SU-DHL-6 (cell line): ENCODE measurements around the gene CARD9.

Experiments
- H2AFZ ChIP-seq: fragments of 200-600 bp; sonication (generic); 2 replicates; pipeline ENCODE4 v1.6.1; 2014; ENCODE audit warnings: low read depth, mild to moderate bottlenecking, moderate library complexity, mixed read lengths, antibody characterized with exemption, low read length; ENCODE audit not compliant: severe bottlenecking
- H3F3A ChIP-seq: fragments of 200-600 bp; shearing (Covaris generic); 2 replicates; pipeline ENCODE4 v1.6.0; 2016; ENCODE audit warnings: antibody characterized with exemption, mild to moderate bottlenecking; ENCODE audit not compliant: insufficient read depth
- H3K27ac ChIP-seq: fragments of 200-600 bp; sonication (generic); 2 replicates; pipeline ENCODE4 v1.5.1; 2016; ENCODE audit warnings: low read depth, mild to moderate bottlenecking, low read length, moderate library complexity, mixed read lengths
- H3K27me3 ChIP-seq: fragments of 200-600 bp; sonication (generic), shearing (Covaris generic); 2 replicates; pipeline ENCODE4 v1.6.0; 2014; ENCODE audit warnings: mild to moderate bottlenecking, low read length
- H3K36me3 ChIP-seq: fragments of 200-600 bp; sonication (generic); 2 replicates; pipeline ENCODE4 v1.6.1; 2014; ENCODE audit warnings: mild to moderate bottlenecking, low read length, mixed read lengths
- H3K4me2 ChIP-seq: fragments of 300-600, 200-600 bp; shearing (Covaris generic), sonication (generic); 2 replicates; pipeline ENCODE4 v1.6.0; 2014; ENCODE audit warnings: low read length, low read depth, mild to moderate bottlenecking; ENCODE audit not compliant: poor library complexity, severe bottlenecking
- H3K4me3 ChIP-seq: fragments of 200-600 bp; sonication (generic); 2 replicates; pipeline ENCODE4 v1.5.1; 2014; ENCODE audit warnings: antibody characterized with exemption, low read length, mild to moderate bottlenecking, mixed read lengths; ENCODE audit not compliant: insufficient read depth, poor library complexity, severe bottlenecking
- H3K79me2 ChIP-seq: fragments of 200-600 bp; sonication (generic); 2 replicates; pipeline ENCODE4 v1.6.1; 2014; ENCODE audit warnings: mild to moderate bottlenecking, low read length, moderate library complexity; ENCODE audit not compliant: insufficient read depth
- H3K9ac ChIP-seq: fragments of 200-600 bp; sonication (generic); 2 replicates; pipeline ENCODE4 v1.7.0; 2014; ENCODE audit warnings: mild to moderate bottlenecking, low read length
- H3K9me2 ChIP-seq: fragments of 200-600 bp; sonication (generic); replicated peaks from 2 replicates; pipeline ENCODE4 v1.6.1; 2014; ENCODE audit warnings: low read length; ENCODE audit not compliant: insufficient read depth
- H3K9me3 ChIP-seq: fragments of 200-600 bp; sonication (generic); 2 replicates; pipeline ENCODE4 v1.6.1; 2014; ENCODE audit warnings: low read length, mixed read lengths; ENCODE audit not compliant: insufficient read depth
- H4K20me1 ChIP-seq: fragments of 200-600 bp; sonication (generic); 2 replicates; pipeline ENCODE4 v1.6.1; 2014; ENCODE audit warnings: low read depth, mild to moderate bottlenecking, antibody characterized with exemption, low read length, moderate library complexity, mixed read lengths
- EZH2phosphoT487 ChIP-seq: fragments of 200-600 bp; sonication (generic), shearing (Covaris generic); conservative IDR thresholded peaks from 2 replicates; pipeline ENCODE4 v1.6.1; 2018; ENCODE audit warnings: mild to moderate bottlenecking, antibody characterized with exemption, low read length, moderate library complexity, mixed read lengths
- TF ChIP-seq, protein P1 (sequence below): fragments of 200-600 bp; sonication (generic); IDR thresholded peaks from one replicate; pipeline ENCODE4 v1.5.1; 2017; ENCODE audit warnings: antibody characterized with exemption, mild to moderate bottlenecking, low read length, moderate library complexity; ENCODE audit not compliant: insufficient read depth, poor library complexity, severe bottlenecking

The CARD9 gene

DNA sequence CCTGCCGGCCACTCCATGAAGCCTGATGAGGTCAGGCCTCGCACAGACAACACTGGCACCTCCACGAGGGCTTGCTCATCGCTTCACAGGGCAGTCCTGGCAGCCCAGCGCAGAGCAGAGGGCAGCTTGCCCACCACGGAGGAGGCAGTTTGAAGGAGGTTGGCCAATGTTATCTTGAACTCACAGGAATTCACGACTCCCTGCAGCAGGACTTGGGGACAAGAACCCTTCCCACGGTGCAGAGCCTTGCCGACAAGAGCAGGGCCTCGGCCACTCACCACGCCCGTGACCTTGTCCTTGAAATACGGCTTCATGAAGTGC, 21.5 kb upstream of the CARD9 start:
- H3K9me2 ChIP-seq: no peaks in the 10 kb centered on the region
- no peak overlapping the region for H3K9ac ChIP-seq
- H3K4me3 ChIP-seq: no peak overlapping the region
- no peak for TF ChIP-seq EZH2phosphoT487
- TF ChIP-seq, protein P1, sequence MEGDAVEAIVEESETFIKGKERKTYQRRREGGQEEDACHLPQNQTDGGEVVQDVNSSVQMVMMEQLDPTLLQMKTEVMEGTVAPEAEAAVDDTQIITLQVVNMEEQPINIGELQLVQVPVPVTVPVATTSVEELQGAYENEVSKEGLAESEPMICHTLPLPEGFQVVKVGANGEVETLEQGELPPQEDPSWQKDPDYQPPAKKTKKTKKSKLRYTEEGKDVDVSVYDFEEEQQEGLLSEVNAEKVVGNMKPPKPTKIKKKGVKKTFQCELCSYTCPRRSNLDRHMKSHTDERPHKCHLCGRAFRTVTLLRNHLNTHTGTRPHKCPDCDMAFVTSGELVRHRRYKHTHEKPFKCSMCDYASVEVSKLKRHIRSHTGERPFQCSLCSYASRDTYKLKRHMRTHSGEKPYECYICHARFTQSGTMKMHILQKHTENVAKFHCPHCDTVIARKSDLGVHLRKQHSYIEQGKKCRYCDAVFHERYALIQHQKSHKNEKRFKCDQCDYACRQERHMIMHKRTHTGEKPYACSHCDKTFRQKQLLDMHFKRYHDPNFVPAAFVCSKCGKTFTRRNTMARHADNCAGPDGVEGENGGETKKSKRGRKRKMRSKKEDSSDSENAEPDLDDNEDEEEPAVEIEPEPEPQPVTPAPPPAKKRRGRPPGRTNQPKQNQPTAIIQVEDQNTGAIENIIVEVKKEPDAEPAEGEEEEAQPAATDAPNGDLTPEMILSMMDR: no peak
- H3K27ac ChIP-seq: no peak overlapping the region
- peaks cover 22% of the 10 kb centered on the region for H3K79me2 ChIP-seq
- no peaks in the 10 kb centered on the region for H3K9me3 ChIP-seq
- no peaks in the 10 kb centered on the region for H3F3A ChIP-seq
- H3K36me3 ChIP-seq: no peaks in the 10 kb centered on the region; the same call in 1 of the 2 replicates
- no peaks in the 10 kb centered on the region for H3K27me3 ChIP-seq
- no peak overlapping the region for H3K4me2 ChIP-seq
- no peak overlapping the region for H2AFZ ChIP-seq
- H4K20me1 ChIP-seq: no peaks in the 10 kb centered on the region; the same call in 1 of the 2 replicates

DNA sequence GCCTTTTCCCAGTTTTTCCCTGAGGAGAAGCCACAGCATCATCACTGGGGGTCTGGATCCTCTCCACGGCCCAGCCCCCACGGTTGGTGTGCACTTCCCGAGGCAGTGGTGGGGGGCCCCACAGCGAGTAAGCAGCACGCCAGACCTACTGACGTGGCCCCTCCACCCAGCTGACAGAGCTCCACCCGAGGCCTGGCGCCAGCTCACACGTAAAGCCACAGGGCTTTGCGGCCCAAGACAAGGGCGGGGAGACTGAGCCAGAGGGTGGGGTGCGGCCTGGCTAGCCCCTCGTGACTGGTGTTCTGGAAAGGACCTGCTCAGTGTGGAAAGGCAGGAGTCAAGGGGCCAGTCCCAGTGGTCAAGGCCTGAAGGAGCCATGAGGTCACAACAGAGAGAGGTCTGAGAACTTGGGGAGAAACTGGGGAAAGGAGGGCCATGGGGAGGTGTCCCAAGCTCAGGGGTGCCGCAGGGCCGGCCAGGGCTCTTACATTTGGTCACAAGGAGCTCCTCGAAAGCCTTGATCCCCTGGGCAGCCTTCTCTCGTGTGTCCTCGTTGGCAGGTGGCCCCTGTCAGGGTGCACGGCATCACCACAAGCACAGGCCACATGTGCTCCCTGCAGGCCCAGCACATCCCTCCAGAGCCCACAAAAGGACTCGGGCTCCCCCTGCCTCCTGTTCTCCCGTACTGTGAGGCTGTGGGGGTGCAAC, 21.0 kb upstream of the CARD9 start:
- H3K79me2 ChIP-seq: peaks cover 18% of the 10 kb centered on the region
- no peaks in the 10 kb centered on the region for H3F3A ChIP-seq
- no peaks in the 10 kb centered on the region for H3K9me3 ChIP-seq
- no peaks in the 10 kb centered on the region; the same call in 1 of the 2 replicates for H4K20me1 ChIP-seq
- H3K27me3 ChIP-seq: no peaks in the 10 kb centered on the region
- no peak overlapping the region for H3K27ac ChIP-seq
- TF ChIP-seq, protein P1: no peak
- no peak for TF ChIP-seq EZH2phosphoT487
- H3K9ac ChIP-seq: no peak overlapping the region
- H3K4me3 ChIP-seq: no peak overlapping the region
- no peaks in the 10 kb centered on the region; the same call in 1 of the 2 replicates for H3K36me3 ChIP-seq
- no peak overlapping the region for H2AFZ ChIP-seq
- H3K9me2 ChIP-seq: no peaks in the 10 kb centered on the region
- no peak overlapping the region for H3K4me2 ChIP-seq

DNA sequence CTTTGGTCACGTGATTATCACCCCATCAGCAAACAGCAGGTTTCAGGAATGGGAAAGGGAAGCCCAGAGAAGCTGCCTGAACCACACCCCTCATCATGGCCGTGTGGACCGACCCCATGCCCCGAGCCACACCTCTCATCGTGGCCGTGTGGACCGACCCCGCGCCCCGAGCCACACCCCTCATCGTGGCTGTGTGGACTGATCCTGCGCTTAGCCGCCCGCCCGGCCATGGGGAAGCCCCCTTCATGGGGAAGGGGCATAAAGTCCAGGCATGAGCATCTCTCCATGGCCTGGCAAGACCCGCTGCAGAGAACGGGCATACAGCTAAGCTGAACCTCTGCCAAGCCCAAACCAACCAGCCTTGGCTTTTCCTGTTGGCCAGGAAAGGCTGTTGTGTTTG, 20.1 kb upstream of the CARD9 start:
- no peak overlapping the region for H3K27ac ChIP-seq
- H3K4me3 ChIP-seq: no peak overlapping the region

More for the DNA sequence above, 20.1 kb upstream of the CARD9 start:
- no peaks in the 10 kb centered on the region for H3K9me2 ChIP-seq
- H3K36me3 ChIP-seq: no peaks in the 10 kb centered on the region; the same call in 1 of the 2 replicates
- no peaks in the 10 kb centered on the region for H3K27me3 ChIP-seq
- TF ChIP-seq, protein P1: no peak
- TF ChIP-seq EZH2phosphoT487: no peak
- H3K9me3 ChIP-seq: no peaks in the 10 kb centered on the region
- H3K9ac ChIP-seq: no peak overlapping the region
- no peaks in the 10 kb centered on the region for H3F3A ChIP-seq
- no peak overlapping the region for H2AFZ ChIP-seq
- no peak overlapping the region for H3K4me2 ChIP-seq
- H4K20me1 ChIP-seq: no peaks in the 10 kb centered on the region
- peaks cover 9% of the 10 kb centered on the region for H3K79me2 ChIP-seq
